HG03378 (cell line): ENCODE results near the gene RNU7-1.

ENCODE experiments used
- ATAC-seq: cut with Tn5 transposase; IDR thresholded peaks from one replicate; pipeline ENCODE4 v1.9.1; 2021; ENCODE audit warnings: mild to moderate bottlenecking, moderate library complexity; ENCODE audit not compliant: unreplicated experiment

RNU7-1 gene

DNA sequence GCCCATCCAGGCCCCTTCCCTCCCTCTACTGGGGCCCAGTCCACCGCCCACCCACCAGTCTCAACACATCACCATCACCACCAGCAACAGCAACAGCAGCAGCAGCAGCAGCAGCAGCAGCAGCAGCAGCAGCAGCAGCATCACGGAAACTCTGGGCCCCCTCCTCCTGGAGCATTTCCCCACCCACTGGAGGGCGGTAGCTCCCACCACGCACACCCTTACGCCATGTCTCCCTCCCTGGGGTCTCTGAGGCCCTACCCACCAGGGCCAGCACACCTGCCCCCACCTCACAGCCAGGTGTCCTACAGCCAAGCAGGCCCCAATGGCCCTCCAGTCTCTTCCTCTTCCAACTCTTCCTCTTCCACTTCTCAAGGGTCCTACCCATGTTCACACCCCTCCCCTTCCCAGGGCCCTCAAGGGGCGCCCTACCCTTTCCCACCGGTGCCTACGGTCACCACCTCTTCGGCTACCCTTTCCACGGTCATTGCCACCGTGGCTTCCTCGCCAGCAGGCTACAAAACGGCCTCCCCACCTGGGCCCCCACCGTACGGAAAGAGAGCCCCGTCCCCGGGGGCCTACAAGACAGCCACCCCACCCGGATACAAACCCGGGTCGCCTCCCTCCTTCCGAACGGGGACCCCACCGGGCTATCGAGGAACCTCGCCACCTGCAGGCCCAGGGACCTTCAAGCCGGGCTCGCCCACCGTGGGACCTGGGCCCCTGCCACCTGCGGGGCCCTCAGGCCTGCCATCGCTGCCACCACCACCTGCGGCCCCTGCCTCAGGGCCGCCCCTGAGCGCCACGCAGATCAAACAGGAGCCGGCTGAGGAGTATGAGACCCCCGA is 6.8 kb upstream of the RNU7-1 start:
- no peak for ATAC-seq

DNA sequence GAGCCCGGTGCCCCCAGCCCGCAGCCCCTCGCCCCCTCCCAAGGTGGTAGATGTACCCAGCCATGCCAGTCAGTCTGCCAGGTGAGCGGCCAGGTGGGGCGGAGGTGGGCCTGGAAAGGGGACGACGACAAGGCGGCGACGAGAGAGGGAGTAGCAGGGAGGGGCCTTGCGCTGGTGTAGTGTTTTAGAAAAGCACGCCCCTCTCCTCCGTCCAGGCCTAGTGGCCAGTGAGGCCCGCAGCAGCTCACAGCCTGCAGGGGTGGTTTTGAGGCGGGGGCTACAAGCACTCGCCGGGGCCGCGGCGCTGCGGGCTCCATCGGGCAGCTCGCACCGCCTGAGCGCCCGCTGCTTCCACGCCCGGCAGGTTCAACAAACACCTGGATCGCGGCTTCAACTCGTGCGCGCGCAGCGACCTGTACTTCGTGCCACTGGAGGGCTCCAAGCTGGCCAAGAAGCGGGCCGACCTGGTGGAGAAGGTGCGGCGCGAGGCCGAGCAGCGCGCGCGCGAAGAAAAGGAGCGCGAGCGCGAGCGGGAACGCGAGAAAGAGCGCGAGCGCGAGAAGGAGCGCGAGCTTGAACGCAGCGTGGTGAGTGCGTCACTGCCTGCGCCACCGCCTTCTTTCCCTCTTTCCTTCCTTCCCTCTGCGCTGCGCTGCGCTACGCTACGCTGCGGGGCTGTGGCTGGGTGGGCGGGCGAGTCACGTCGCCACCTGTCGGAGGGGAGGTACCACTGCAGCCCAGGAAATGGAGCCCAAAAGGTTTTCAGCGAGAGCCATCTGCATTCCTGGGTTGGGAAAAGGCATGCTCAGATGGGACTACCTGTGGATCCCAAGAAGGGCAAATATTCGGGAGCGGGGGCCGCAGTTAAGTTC is 5.9 kb upstream of the RNU7-1 start:
- ATAC-seq = peak; percentile 72

DNA sequence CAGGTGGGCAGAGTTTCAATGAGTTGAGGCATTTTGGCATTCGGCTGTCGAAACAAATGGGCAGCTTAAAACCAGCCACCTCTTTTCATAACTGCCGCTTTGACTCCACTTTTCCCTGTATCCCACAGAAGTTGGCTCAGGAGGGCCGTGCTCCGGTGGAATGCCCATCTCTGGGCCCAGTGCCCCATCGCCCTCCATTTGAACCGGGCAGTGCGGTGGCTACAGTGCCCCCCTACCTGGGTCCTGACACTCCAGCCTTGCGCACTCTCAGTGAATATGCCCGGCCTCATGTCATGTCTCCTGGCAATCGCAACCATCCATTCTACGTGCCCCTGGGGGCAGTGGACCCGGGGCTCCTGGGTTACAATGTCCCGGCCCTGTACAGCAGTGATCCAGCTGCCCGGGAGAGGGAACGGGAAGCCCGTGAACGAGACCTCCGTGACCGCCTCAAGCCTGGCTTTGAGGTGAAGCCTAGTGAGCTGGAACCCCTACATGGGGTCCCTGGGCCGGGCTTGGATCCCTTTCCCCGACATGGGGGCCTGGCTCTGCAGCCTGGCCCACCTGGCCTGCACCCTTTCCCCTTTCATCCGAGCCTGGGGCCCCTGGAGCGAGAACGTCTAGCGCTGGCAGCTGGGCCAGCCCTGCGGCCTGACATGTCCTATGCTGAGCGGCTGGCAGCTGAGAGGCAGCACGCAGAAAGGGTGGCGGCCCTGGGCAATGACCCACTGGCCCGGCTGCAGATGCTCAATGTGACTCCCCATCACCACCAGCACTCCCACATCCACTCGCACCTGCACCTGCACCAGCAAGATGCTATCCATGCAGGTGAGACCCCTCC is 5.0 kb upstream of the RNU7-1 start:
- no peak for ATAC-seq

DNA sequence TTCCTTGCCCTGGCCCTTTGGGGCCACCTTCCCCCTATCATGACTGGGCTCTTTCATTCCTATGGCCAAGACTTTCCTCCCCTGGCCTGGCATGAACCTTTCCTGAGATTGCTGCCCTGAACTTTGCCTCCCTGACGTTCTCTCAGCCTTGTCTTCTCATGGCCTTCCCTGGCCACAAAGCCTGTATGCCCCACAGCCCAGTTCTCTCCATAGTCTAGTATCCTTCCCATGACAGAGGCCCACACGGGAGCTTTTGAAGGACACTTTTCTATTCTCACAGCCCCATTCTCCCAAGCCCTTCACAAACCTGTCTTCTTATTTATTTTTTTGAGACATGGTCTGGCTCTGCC is 4.5 kb upstream of the RNU7-1 start:
- no peak for ATAC-seq

DNA sequence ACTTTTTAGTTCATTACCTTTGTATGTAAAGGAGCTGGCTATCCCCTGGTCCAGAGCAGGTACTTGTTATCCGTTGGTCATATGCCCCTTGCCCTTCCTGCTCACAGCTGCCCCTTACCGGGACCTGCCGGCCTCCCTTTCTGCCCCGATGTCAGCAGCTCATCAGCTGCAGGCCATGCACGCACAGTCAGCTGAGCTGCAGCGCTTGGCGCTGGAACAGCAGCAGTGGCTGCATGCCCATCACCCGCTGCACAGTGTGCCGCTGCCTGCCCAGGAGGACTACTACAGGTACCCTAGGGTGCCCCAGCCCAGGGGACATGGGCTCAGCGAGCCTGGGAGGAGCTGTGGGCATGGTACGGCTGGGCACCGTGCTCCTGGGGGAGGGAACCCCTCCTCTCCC is 2.3 kb upstream of the RNU7-1 start:
- no peak for ATAC-seq

DNA sequence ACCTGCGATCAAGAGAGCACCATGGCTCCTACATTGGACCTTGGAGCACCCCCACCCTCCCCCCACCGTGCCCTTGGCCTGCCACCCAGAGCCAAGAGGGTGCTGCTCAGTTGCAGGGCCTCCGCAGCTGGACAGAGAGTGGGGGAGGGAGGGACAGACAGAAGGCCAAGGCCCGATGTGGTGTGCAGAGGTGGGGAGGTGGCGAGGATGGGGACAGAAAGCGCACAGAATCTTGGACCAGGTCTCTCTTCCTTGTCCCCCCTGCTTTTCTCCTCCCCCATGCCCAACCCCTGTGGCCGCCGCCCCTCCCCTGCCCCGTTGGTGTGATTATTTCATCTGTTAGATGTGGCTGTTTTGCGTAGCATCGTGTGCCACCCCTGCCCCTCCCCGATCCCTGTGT is 1.8 kb upstream of the RNU7-1 start:
- no peak for ATAC-seq

DNA sequence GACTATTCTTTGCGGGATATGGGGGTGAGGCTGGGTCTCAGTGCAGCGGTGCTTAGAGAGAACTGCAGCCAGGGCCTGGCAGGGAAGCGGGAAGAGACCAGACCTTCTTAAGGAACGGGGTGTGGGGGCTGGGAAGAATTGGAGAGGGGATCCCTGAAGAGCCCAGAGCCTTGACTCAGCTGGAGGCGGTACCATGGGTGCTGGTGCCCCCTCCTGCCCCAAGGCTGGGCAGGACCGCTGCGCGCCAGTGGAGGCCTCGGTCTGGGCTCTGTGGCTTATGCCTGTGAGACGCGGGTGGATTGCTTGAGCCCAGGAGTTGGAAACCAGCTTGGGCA is 1.3 kb upstream of the RNU7-1 start:
- ATAC-seq = no peak

DNA sequence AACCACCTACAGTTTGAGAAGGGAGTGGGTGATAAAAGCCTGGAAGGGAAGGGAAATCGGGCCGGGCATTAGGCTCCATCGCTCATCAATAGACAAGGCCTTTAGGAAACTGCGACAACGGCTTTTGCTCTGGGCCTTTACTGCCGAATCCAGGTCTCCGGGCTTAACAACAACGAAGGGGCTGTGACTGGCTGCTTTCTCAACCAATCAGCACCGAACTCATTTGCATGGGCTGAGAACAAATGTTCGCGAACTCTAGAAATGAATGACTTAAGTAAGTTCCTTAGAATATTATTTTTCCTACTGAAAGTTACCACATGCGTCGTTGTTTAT is 261 bp upstream of the RNU7-1 start:
- ATAC-seq = peak; percentile 27

DNA sequence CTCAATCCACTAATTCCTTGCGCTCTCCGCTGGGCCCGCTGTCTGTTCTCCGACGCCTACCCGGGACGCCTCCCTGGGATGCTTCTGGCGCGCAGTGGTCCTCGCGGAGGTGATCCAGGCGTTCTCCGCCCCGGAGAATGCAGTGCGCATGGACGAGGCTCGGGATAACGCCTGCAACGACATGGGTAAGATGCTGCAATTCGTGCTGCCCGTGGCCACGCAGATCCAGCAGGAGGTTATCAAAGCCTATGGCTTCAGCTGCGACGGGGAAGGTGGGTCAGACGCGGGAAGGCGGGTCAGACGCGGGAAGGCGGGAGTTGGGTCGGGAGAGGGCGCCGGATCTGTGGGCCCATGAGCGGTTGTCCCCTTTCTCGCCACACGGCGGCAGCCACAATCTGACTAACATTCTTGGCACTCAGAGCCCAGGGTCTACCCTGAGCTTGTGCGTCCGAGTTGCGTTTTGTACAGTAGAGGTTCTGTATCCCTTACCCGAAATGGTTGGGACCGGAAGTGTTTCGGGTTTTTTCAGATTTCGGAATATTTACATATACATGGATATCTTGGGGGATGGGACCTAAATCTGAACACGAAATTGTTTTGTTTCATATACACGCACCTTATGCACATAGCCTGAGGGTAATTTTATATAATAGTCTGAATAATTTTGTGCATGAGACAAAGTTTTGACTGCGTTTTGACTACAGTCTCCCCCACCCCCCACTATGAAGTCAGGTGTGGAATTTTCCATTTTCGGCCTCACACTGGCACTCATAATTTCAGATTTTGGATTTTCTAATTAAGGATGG is 968 bp downstream of the RNU7-1 start:
- peak; percentile 29 for ATAC-seq

DNA sequence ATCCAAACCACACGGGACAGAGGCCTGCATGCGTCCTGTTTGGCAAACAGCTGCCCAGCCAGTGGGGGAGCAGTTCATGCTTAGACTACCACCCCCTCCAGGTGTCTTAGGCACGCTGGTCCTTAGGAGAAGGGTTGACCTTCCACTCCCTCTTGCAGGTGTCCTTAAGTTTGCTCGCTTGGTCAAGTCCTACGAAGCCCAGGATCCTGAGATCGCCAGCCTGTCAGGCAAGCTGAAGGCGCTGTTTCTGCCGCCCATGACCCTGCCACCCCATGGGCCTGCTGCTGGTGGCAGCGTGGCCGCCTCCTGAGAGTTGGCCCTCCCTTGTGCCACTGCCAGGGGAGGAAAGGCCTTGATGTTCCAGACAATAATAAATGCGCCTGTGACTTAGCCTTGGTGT is 2.0 kb downstream of the RNU7-1 start:
- no peak for ATAC-seq

DNA sequence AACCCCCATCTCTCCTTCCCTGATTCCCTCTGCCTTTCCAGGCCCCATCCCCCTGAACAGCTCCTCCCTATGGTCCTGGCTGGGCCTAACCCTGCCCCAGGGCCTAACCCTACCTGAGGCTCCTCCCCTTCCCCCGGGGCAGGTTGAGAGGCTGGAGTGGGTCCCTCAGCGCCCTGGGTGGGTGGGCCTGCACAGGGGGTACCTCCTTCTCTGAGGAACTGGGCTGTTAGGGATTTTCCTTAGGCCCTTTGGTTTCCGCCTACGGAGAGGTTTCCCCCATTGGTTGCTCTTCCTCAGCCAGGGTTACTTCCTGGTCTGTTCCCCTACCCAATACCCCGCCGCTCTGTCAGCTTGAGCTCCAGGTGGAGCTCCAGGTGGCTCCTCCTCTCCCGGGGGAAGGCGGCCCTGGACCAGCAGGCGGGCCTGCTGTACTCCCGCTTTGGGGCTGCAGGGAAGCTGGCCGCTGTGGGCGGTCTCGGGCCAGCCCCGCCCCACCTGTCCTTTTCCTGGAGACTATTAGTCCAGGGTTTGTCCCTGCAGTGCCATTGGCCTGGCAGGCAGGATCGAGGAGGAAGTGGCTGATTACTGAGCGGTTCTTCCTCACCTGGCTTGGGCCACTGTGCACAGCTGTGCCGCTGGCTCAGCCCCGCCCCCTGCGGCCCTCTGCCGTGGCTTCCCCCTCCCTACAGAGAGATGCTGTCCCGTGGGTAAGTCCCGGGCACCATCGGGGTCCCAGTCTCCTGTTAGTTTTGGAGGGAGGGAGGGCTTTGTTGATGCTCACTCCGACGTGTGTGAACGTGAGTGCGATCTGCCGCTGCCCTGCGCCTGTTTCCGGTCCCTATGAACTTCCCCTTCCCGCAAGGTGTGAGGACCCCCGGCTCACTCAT is 2.7 kb downstream of the RNU7-1 start:
- no peak for ATAC-seq

DNA sequence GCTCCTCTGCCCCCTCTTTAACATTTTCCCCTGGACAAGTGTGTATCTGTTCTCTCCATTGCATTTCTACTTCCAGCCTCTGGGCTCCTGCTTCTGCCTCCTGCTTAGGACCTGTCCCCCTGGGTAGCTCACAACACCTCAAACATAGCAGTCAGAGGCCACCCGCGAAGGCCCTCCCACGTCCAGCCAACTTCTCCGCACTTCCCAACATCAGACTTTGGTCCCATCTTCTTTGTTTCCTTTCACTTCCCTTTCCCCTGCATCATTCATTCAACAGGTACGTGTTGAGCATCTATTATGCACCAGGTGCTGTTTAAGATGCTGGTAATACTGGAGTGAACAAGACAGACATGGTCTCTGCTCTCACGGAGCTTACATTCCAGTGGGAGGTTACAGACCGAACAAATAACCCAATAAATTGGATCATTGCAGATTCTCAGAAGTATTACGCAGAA is 3.3 kb downstream of the RNU7-1 start:
- no peak for ATAC-seq

DNA sequence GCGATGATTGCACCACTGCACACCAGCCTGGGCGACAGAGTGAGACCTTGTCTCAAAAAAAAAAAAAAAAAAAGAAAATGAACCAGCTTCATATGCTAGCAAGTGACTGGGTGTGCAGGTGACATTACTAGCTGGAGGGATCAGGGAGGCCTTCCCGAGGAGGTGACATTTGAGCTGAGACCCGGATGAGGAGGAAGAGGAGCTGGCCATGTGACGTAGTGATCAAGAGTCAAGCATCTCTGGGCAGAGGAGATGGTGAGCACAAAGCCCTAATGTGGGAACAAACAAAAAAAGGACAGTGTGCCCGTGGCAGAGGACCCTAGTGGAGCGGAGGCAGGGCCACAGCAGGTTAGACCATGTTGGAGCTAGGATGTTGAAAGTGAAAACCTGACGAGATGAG is 4.0 kb downstream of the RNU7-1 start:
- ATAC-seq = no peak

DNA sequence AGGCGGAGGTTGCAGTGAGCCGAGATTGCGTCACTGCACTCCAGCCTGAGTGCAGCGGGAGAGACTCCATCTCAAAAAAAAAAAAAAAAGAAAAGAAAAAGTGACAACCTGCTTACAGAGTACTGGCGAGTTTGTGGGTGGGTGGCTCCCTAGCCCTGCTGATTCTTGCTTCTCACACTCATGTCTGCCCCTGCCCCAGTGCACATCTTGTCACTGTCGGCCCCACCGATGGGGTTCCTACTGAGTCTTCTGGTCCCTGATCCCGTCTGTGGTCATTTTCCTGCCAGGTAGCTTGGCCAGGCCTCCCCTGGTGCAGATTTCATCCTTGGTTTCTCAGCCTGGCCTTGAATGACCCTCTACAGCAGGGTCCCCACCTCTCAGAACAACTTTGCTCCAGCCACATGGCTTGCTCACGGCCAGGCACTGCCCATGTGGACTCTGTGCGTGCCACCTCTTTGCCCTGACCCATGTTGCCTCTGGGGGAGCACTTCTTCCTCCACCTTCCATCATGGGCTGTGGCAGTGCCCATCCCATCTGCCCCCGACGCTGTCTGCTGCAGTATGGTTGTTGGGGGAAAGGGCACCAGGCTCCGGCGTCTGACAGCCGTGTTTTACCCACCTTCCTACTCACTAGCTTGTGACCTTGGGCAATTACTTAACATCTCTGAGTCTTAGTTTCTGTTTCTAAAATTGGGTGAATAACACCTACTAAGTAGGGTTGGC is 5.4 kb downstream of the RNU7-1 start:
- ATAC-seq = no peak

DNA sequence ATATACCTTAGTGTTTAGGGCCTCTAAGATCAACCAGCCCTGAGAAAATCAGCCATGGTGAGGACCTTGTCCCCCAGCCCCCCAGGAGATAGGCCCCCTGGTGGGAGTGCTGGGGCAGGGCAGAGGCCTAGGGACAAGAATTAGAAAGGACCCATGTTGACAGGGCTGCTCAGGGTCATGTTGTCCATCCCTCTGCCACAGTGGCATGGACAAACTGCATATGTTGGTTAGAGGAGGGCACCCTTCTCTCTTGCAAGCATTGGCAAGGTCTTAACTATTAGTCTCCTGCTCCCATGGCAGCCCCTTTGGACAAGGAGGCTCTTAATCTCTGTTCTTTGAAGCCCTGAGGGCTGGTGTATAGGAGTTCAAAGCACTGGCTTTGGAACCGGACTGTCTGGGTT is 6.8 kb downstream of the RNU7-1 start:
- ATAC-seq = no peak

DNA sequence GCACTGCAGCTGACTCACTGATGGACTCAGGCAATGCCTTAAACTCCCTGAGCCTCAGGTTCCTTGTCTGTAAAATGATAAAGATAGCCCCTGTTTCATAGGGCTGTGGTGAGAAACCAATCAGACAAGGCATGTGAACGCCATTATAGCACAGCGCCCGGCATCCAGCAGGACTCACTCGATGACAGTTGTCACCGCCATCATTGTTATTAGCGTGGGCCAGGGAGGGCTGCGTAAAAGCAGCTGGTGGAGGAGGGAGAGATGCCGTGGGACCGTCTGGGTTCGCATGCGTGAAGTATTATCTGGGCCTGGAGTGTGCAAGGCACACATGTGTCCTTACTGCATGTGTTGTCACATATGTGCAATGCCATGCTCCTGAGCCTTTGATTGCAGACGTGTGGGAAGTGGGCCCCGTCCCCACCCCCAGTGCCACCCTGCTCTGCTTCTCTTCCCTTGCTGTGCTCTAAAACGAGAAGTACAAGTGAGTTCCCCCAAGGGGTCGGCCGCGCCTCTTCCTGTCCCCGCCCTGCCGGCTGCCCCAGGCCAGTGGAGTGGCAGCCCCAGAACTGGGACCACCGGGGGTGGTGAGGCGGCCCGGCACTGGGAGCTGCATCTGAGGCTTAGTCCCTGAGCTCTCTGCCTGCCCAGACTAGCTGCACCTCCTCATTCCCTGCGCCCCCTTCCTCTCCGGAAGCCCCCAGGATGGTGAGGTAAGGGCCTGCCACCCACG is 7.4 kb downstream of the RNU7-1 start, which contains the start of gene PTPN6:
PTPN6 (plus strand) TSS at position 546 of the 730 bp plus-strand sequence; CDS start at position 703, 157 bp downstream.
- peak; percentile 22 for ATAC-seq

DNA sequence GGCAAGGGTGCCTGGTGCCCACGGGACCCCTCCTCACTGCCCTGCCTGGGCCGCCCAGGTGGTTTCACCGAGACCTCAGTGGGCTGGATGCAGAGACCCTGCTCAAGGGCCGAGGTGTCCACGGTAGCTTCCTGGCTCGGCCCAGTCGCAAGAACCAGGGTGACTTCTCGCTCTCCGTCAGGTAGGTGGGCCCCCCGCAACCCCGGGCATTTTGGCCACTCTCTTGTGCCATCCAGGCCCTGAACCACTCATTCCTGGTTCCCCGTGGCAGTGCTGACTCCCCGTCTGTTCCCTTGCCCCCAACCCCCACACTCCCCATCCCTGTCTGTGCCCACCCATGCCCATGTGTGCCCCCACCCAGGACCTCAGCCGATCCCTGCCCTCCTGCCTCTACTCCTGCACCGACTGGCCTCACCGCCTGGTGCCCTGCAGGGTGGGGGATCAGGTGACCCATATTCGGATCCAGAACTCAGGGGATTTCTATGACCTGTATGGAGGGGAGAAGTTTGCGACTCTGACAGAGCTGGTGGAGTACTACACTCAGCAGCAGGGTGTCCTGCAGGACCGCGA is 8.0 kb downstream of the RNU7-1 start:
- no peak for ATAC-seq
